Measurements from ENCODE around the gene CLNK. TPM values are rescaled to one million over a fixed set of nuclear protein-coding genes. Genes with fewer than 3 reads are reported as not detected.

CLNK gene
- total and polyA plus RNA-seq, 4 donors = under 0.01 to 0.01 (median under 0.01) TPM; not detected in 1

- 70% methylated on average over 6 of the region's 6 CpGs for WGBS
These were observed 85.7 kb downstream of the CLNK start for GRCh38 chr4:10598829-10599228.

GRCh38 chr4:10596586-10597290, 87.8 kb downstream of the CLNK start:
- Histone ChIP-seq H3K27ac (ENCODE audit: low read depth in 1 of 2, low read length in 2 of 2) (no peak overlapping the region), H3K4me1 (ENCODE audit: control insufficient read depth in 4 of 4, insufficient read depth in 4 of 4, low read length in 3 of 4) (no peaks in the 10 kb centered on the region), H3K9ac (ENCODE audit: low read depth in 1 of 2, low read length in 2 of 2) (no peak overlapping the region), H3K9me3 (ENCODE audit: control insufficient read depth in 4 of 4, low read length in 3 of 4) (no peaks in the 10 kb centered on the region), H3K36me3 (ENCODE audit: control insufficient read depth in 4 of 4, insufficient read depth in 3 of 4, low read depth in 1 of 4, low read length in 3 of 4) (no peaks in the 10 kb centered on the region), H3K4me3 (ENCODE audit: low read depth in 1 of 3, low read length in 3 of 3) (no peak overlapping the region), H3K27me3 (ENCODE audit: control insufficient read depth in 4 of 4, insufficient read depth in 4 of 4, low read length in 3 of 4) (no peaks in the 10 kb centered on the region)
- no peak for TF ChIP-seq FOXA1 (IDR thresholded peaks at IDR 0.05)
- no peak for TF ChIP-seq FOXA2 (IDR thresholded peaks at IDR 0.05)
- TF ChIP-seq NR2F2 (IDR thresholded peaks at IDR 0.05) = no peak
- TF ChIP-seq TAF1 (conservative IDR thresholded peaks at IDR 0.05) = no peak
- no peak for TF ChIP-seq HNF4G (IDR thresholded peaks at IDR 0.05)
- TF ChIP-seq JUND (IDR thresholded peaks at IDR 0.05) = no peak
- TF ChIP-seq EGR1 (IDR thresholded peaks at IDR 0.05; ENCODE audit: low read depth in 2 of 2) = no peak
- TF ChIP-seq GABPA (IDR thresholded peaks at IDR 0.05 in 1 of 2, conservative IDR thresholded peaks at IDR 0.05 in 1 of 2) = no peak
- no peak for TF ChIP-seq RXRA (IDR thresholded peaks at IDR 0.05)
- no peak for TF ChIP-seq ZBTB33 (IDR thresholded peaks at IDR 0.05)
- TF ChIP-seq RAD21 (IDR thresholded peaks at IDR 0.05) = no peak
- TF ChIP-seq CTCF (IDR thresholded peaks at IDR 0.05; ENCODE audit: low read depth, low read length, missing input control) = no peak
- TF ChIP-seq, protein P1, sequence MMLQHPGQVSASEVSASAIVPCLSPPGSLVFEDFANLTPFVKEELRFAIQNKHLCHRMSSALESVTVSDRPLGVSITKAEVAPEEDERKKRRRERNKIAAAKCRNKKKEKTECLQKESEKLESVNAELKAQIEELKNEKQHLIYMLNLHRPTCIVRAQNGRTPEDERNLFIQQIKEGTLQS (IDR thresholded peaks at IDR 0.05) = no peak
- no peak for TF ChIP-seq MAX (IDR thresholded peaks at IDR 0.05)
- TF ChIP-seq, protein P2, sequence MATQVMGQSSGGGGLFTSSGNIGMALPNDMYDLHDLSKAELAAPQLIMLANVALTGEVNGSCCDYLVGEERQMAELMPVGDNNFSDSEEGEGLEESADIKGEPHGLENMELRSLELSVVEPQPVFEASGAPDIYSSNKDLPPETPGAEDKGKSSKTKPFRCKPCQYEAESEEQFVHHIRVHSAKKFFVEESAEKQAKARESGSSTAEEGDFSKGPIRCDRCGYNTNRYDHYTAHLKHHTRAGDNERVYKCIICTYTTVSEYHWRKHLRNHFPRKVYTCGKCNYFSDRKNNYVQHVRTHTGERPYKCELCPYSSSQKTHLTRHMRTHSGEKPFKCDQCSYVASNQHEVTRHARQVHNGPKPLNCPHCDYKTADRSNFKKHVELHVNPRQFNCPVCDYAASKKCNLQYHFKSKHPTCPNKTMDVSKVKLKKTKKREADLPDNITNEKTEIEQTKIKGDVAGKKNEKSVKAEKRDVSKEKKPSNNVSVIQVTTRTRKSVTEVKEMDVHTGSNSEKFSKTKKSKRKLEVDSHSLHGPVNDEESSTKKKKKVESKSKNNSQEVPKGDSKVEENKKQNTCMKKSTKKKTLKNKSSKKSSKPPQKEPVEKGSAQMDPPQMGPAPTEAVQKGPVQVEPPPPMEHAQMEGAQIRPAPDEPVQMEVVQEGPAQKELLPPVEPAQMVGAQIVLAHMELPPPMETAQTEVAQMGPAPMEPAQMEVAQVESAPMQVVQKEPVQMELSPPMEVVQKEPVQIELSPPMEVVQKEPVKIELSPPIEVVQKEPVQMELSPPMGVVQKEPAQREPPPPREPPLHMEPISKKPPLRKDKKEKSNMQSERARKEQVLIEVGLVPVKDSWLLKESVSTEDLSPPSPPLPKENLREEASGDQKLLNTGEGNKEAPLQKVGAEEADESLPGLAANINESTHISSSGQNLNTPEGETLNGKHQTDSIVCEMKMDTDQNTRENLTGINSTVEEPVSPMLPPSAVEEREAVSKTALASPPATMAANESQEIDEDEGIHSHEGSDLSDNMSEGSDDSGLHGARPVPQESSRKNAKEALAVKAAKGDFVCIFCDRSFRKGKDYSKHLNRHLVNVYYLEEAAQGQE (IDR thresholded peaks at IDR 0.05) = no peak
- TF ChIP-seq HNF4A (conservative IDR thresholded peaks at IDR 0.05) = no peak
- no peak for DNase-seq (ENCODE audit: low spot score)
- WGBS = 86% methylated on average over 2 of the region's 2 CpGs

More at GRCh38 chr4:10598829-10599228, 85.7 kb downstream of the CLNK start:
- Histone ChIP-seq H3K4me3 (ENCODE audit: low read depth in 1 of 3, low read length in 3 of 3) (no peak overlapping the region), H3K4me1 (ENCODE audit: control insufficient read depth in 4 of 4, insufficient read depth in 4 of 4, low read length in 3 of 4) (no peaks in the 10 kb centered on the region), H3K27me3 (ENCODE audit: control insufficient read depth in 4 of 4, insufficient read depth in 4 of 4, low read length in 3 of 4) (no peaks in the 10 kb centered on the region), H3K36me3 (ENCODE audit: control insufficient read depth in 4 of 4, insufficient read depth in 3 of 4, low read depth in 1 of 4, low read length in 3 of 4) (no peaks in the 10 kb centered on the region), H3K9ac (ENCODE audit: low read depth in 1 of 2, low read length in 2 of 2) (no peak overlapping the region), H3K27ac (ENCODE audit: low read depth in 1 of 2, low read length in 2 of 2) (no peak overlapping the region), H3K9me3 (ENCODE audit: control insufficient read depth in 4 of 4, low read length in 3 of 4) (no peaks in the 10 kb centered on the region)
- no peak for TF ChIP-seq TAF1 (conservative IDR thresholded peaks at IDR 0.05)
- TF ChIP-seq SP1 (IDR thresholded peaks at IDR 0.05) = no peak
- DNase-seq (ENCODE audit: low spot score) = no peak
